GM10266 (cell line): Measurements from ENCODE around the gene CNTROB.

Experiments
- DNase-seq: peaks from one replicate; pipeline ENCODE4 v3.0.0; 2012; ENCODE audit errors: extremely low spot score
- TF ChIP-seq, protein P1 (sequence below): IDR thresholded peaks from 2 replicates; pipeline ENCODE4 v1.5.1; 2012; ENCODE audit warnings: mild to moderate bottlenecking, low read depth; ENCODE audit not compliant: control insufficient read depth, insufficient read depth; ENCODE audit errors: missing control alignments

CNTROB gene

DNA sequence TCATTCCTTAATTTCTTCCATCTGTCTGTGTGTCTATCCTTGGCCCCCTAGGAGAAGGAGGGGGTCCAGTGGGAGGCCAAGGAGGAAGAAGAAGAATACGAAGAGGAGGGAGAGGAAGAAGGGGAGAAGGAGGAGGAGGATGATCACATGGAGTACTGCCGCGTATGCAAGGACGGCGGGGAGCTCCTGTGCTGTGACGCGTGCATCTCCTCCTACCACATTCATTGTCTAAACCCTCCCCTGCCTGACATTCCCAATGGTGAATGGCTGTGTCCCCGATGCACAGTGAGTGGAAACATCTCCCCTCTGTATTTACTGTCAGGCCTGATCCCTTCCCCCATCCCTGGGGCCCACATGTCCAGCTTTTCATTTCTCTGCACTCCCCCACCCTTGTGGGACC, 37.1 kb upstream of the CNTROB start:
- TF ChIP-seq, protein P1, sequence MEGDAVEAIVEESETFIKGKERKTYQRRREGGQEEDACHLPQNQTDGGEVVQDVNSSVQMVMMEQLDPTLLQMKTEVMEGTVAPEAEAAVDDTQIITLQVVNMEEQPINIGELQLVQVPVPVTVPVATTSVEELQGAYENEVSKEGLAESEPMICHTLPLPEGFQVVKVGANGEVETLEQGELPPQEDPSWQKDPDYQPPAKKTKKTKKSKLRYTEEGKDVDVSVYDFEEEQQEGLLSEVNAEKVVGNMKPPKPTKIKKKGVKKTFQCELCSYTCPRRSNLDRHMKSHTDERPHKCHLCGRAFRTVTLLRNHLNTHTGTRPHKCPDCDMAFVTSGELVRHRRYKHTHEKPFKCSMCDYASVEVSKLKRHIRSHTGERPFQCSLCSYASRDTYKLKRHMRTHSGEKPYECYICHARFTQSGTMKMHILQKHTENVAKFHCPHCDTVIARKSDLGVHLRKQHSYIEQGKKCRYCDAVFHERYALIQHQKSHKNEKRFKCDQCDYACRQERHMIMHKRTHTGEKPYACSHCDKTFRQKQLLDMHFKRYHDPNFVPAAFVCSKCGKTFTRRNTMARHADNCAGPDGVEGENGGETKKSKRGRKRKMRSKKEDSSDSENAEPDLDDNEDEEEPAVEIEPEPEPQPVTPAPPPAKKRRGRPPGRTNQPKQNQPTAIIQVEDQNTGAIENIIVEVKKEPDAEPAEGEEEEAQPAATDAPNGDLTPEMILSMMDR, result no peak
- DNase-seq, result no peak

DNA sequence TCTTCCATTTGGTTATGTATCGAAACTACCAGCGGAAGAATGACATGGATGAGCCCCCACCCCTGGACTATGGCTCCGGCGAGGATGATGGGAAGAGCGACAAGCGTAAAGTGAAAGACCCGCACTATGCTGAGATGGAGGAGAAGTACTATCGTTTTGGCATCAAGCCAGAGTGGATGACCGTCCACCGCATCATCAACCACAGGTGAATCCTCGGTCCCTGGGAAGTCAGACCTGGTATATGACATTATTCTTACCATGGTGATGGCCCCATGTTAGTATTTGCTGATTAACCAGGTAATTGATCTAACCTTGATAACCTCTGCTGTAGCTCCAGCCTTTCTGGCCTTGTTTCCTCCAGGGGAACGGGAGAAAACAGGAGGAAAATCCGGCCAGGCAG, 34.9 kb upstream of the CNTROB start:
- no peak for DNase-seq
- TF ChIP-seq, protein P1, result no peak

DNA sequence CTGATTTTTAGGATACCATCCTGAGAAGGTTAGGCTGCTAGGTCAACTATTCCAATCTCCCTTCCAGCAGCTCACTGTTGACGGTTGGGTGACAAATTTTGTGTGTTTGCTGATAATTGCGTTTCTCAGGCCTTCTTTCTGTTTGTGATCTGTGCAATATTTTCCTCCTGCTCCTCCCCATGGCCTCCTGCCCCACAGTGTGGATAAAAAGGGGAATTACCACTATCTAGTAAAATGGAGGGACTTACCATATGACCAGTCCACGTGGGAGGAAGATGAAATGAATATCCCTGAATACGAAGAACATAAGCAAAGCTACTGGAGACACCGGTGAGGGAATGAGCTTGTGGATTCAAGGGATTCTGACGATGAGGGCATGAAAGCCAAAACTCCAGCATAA, 34.2 kb upstream of the CNTROB start:
- no peak for DNase-seq
- TF ChIP-seq, protein P1, result no peak

DNA sequence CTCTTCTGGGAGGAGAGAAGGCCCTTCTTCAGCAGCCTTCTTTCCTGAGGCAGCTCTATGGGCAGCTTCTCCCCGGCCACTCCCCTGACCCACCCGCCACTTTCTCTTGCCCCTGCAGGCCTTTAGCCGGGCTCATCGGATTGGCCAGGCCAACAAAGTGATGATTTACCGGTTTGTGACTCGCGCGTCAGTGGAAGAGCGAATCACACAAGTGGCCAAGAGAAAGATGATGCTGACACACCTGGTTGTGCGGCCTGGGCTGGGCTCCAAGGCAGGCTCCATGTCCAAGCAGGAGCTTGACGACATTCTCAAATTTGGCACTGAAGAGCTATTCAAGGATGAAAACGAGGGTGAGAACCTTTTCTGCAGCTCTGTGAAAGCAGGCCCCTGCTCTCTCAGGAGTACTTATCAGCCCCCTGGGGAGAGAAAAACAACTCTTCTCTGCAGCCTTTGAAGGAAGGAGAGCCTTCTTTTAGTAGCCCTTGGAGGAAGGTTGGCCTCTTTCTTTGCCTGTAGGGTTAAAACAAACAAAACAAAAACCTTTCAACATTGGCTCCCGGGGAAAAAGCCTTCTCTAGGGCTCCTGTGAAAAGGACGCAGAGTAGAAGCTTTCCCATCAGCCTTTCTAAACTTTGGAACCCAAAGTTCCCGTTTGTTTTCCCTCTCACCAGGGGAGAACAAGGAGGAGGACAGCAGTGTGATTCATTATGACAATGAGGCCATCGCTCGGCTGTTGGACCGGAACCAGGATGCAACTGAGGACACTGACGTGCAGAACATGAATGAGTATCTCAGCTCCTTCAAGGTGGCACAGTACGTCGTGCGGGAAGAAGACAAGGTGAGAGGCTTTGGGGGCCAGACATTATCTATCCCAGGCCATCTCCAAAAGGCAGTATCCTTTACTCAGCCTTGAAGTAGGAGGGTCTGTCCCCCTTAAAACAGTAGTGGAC, 28.6 kb upstream of the CNTROB start:
- DNase-seq, result no peak

DNA sequence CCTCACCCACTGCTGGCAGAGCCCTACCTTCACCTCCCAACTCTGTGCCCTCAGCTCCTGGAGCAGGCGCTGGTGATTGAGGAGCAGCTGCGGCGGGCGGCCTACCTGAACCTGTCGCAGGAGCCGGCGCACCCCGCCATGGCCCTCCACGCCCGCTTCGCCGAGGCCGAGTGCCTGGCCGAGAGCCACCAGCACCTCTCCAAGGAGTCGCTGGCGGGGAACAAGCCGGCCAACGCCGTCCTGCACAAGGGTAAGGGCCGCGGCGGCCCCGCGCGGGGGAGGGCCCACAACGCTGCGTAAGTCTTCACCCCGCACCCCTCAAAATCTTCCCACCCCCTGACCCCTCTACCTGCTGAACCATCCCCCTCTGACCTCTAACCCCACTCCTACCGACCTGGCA, 22.9 kb upstream of the CNTROB start:
- TF ChIP-seq, protein P1, result no peak
- no peak for DNase-seq

More for the DNA sequence above, 28.6 kb upstream of the CNTROB start:
- TF ChIP-seq, protein P1, result no peak

DNA sequence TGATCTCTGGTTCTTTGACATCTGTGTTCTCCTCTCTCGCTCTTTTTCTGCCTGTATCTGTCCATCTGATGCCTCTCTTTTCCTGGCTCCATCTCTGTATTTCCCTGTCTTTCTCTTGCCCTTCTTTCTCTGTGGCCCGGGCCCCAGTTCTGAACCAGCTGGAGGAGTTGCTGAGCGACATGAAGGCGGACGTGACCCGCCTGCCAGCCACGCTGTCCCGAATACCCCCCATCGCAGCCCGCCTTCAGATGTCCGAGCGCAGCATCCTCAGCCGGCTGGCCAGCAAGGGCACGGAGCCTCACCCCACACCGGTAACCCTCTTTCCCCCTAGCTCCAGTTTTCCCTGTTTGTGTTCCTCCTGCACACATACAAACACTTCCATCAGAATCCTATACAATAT, 21.7 kb upstream of the CNTROB start:
- TF ChIP-seq, protein P1, result no peak
- DNase-seq, result no peak

DNA sequence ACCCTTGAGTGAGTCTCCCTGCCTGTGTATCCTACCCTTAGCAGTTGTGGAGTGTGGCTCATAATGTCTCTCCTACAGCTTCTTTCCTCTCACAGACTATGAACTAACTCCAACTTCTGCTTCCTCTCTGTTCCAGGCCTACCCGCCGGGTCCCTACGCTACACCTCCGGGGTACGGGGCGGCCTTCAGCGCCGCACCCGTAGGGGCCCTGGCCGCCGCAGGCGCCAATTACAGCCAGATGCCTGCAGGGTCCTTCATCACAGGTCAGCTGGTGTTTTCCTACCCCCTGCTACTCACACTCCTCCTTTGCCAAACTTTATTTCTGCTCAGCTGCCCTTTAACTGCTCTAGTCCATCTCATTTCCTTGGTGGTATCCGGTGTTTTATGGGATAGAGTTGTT, 21.3 kb upstream of the CNTROB start:
- TF ChIP-seq, protein P1, result no peak
- DNase-seq, result no peak
